H1 (cell line): ENCODE results near the gene OR4P4. TPM values are rescaled to one million over a fixed set of nuclear protein-coding genes. Genes with fewer than 3 reads are reported as not detected.

Source experiments
- CTCF ChIA-PET: fragments of 300-600 bp; sonication (Branson Sonifier 250); formaldehyde crosslinking; loops from one replicate; lab custom pipeline; 2021; ENCODE audit not compliant: partially characterized antibody; lab: Charles Lee
- POLR2A ChIA-PET: fragments of 300-600 bp; sonication (Branson Sonifier 250); formaldehyde crosslinking; loops from one replicate; lab custom pipeline; 2021; ENCODE audit warnings: inconsistent platforms; ENCODE audit not compliant: partially characterized antibody; lab: Charles Lee
- DNase-seq, 2 experiments: peaks; one replicate each; pipeline versions ENCODE4 v3.0.0 to v3.0.0-alpha.2; 2010 to 2022; ENCODE audit warnings: low spot score in 2 of 2, low read depth in 1 of 2, mixed read lengths in 1 of 2
- FAIRE-seq: peaks from 2 replicates; lab custom pipeline; 2011; peaks lifted over from hg19 to GRCh38; lab: Jason Lieb, UNC
- H2AFZ ChIP-seq: 2 replicates; pipeline ENCODE4 v1.8.1; 2012; ENCODE audit warnings: low read length, inconsistent platforms
- H2AK5ac ChIP-seq: 2 replicates; pipeline ENCODE4 v1.6.1; 2013; ENCODE audit warnings: low read depth, low read length
- H2BK120ac ChIP-seq: replicated peaks from 2 replicates; pipeline ENCODE3; 2013; ENCODE audit warnings: low read depth, low read length, inconsistent platforms
- H2BK12ac ChIP-seq: 2 replicates; pipeline ENCODE4 v1.6.1; 2013; ENCODE audit warnings: low read depth, low read length
- H2BK15ac ChIP-seq: 2 replicates; pipeline ENCODE4 v1.6.1; 2013; ENCODE audit warnings: low read length
- H2BK20ac ChIP-seq: 2 replicates; pipeline ENCODE4 v1.6.1; 2013; ENCODE audit warnings: low read length
- H2BK5ac ChIP-seq: 2 replicates; pipeline ENCODE4 v1.6.1; 2013; ENCODE audit warnings: low read depth, low read length
- H3K14ac ChIP-seq: 2 replicates; pipeline ENCODE4 v1.6.1; 2013; ENCODE audit warnings: inconsistent platforms; ENCODE audit not compliant: insufficient read length
- H3K18ac ChIP-seq: 2 replicates; pipeline ENCODE4 v1.6.1; 2013; ENCODE audit warnings: low read length; ENCODE audit errors: extremely low read depth
- H3K23ac ChIP-seq: 2 replicates; pipeline ENCODE4 v1.6.1; 2013; ENCODE audit warnings: inconsistent platforms; ENCODE audit not compliant: insufficient read length
- H3K23me2 ChIP-seq: 2 replicates; pipeline ENCODE4 v1.6.1; 2013; ENCODE audit warnings: low read depth, low read length
- H3K27ac ChIP-seq: 2 replicates; pipeline ENCODE4 v1.6.1; 2011; ENCODE audit warnings: low read depth, low read length, inconsistent platforms
- H3K27me3 ChIP-seq, 4 experiments: replicated peaks in 1 of 4; 1 replicate in 1 of 4; 2 replicates in 3 of 4; pipeline versions ENCODE4 v1.6.1 to v1.8.1; 2011 to 2013; ENCODE audit warnings: low read length in 3 of 4, mild to moderate bottlenecking in 3 of 4, inconsistent platforms in 2 of 4, mixed read lengths in 2 of 4, moderate library complexity in 1 of 4; ENCODE audit not compliant: control insufficient read depth in 3 of 4, insufficient read depth in 3 of 4; ENCODE audit errors: extremely low read depth in 1 of 4
- H3K36me3 ChIP-seq, 4 experiments: 2 replicates each; pipeline versions ENCODE4 v1.6.1 to v1.8.1; 2011 to 2013; ENCODE audit warnings: mild to moderate bottlenecking in 4 of 4, low read length in 3 of 4, moderate library complexity in 2 of 4, control low read depth in 1 of 4, inconsistent platforms in 1 of 4; ENCODE audit not compliant: insufficient read depth in 4 of 4, control insufficient read depth in 2 of 4
- H3K4ac ChIP-seq: replicated peaks from 2 replicates; pipeline ENCODE3; 2013; ENCODE audit warnings: low read length, low read depth, mixed read lengths, inconsistent platforms; ENCODE audit not compliant: insufficient read length
- H3K4me1 ChIP-seq, 4 experiments: replicated peaks in 1 of 4; 1 replicate in 1 of 4; 2 replicates in 3 of 4; pipeline versions ENCODE4 v1.6.1 to v1.8.1; 2011 to 2013; ENCODE audit warnings: low read length in 3 of 4, inconsistent platforms in 2 of 4, mixed read lengths in 1 of 4; ENCODE audit not compliant: insufficient read depth in 4 of 4, control insufficient read depth in 3 of 4
- H3K4me2 ChIP-seq, 2 experiments: 2 replicates each; pipeline versions ENCODE4 v1.6.1 to v1.8.1; 2011 to 2013; ENCODE audit warnings: low read depth in 2 of 2, low read length in 2 of 2, control low read depth in 1 of 2, inconsistent platforms in 1 of 2, mild to moderate bottlenecking in 1 of 2; ENCODE audit not compliant: insufficient read depth in 1 of 2
- H3K4me3 ChIP-seq, 4 experiments: fragments of 200-600, 300-600 bp in 1 of 4; sonication (generic), shearing (Covaris generic), sonication (Bioruptor Twin) in 1 of 4; 2 replicates each; pipeline versions ENCODE4 v1.5.1 to v1.8.1; 2011 to 2016; ENCODE audit warnings: low read length in 4 of 4, low read depth in 3 of 4, control low read depth in 2 of 4, inconsistent platforms in 2 of 4, mild to moderate bottlenecking in 2 of 4, mixed read lengths in 1 of 4, moderate library complexity in 1 of 4; ENCODE audit not compliant: insufficient read depth in 2 of 4; ENCODE audit errors: extremely low read depth in 1 of 4
- H3K56ac ChIP-seq: replicated peaks from 2 replicates; pipeline ENCODE3; 2013; ENCODE audit warnings: low read depth, mild to moderate bottlenecking, mixed read lengths, low read length, inconsistent platforms; ENCODE audit not compliant: insufficient read length
- H3K79me1 ChIP-seq: 2 replicates; pipeline ENCODE4 v1.6.1; 2013; ENCODE audit warnings: low read depth, low read length, control low read depth
- H3K79me2 ChIP-seq, 2 experiments: 2 replicates each; pipeline versions ENCODE4 v1.6.1 to v1.8.1; 2012 to 2013; ENCODE audit warnings: low read length in 2 of 2, mild to moderate bottlenecking in 2 of 2, inconsistent platforms in 1 of 2; ENCODE audit not compliant: insufficient read depth in 2 of 2, control insufficient read depth in 1 of 2
- H3K9ac ChIP-seq, 4 experiments: replicated peaks in 1 of 4; 1 replicate in 1 of 4; 2 replicates in 3 of 4; pipeline versions ENCODE4 v1.6.1 to v1.8.1; 2011 to 2013; ENCODE audit warnings: low read depth in 3 of 4, low read length in 3 of 4, control low read depth in 2 of 4, mild to moderate bottlenecking in 2 of 4, moderate library complexity in 2 of 4, inconsistent platforms in 1 of 4; ENCODE audit errors: extremely low read depth in 1 of 4
- H3K9me3 ChIP-seq, 2 experiments: 2 replicates each; pipeline versions ENCODE4 v1.6.1 to v1.8.1; 2012 to 2013; ENCODE audit warnings: mild to moderate bottlenecking in 2 of 2, moderate library complexity in 2 of 2, control low read depth in 1 of 2, inconsistent platforms in 1 of 2, low read depth in 1 of 2, low read length in 1 of 2, mixed read lengths in 1 of 2; ENCODE audit not compliant: insufficient read depth in 2 of 2
- H4K20me1 ChIP-seq, 2 experiments: replicated peaks in 1 of 2; 2 replicates each; pipeline versions ENCODE3 to v1.8.1; 2011 to 2013; ENCODE audit warnings: inconsistent platforms in 2 of 2, low read length in 2 of 2, mild to moderate bottlenecking in 1 of 2; ENCODE audit not compliant: insufficient read depth in 2 of 2, control insufficient read depth in 1 of 2
- H4K5ac ChIP-seq: 2 replicates; pipeline ENCODE4 v1.6.1; 2013; ENCODE audit warnings: low read length, low read depth, mixed read lengths, inconsistent platforms; ENCODE audit not compliant: insufficient read length
- H4K8ac ChIP-seq: 2 replicates; pipeline ENCODE4 v1.8.0; 2013; ENCODE audit warnings: mild to moderate bottlenecking, moderate library complexity, low read length, inconsistent platforms; ENCODE audit not compliant: insufficient read depth; ENCODE audit errors: extremely low read depth
- H4K91ac ChIP-seq: replicated peaks from 2 replicates; pipeline ENCODE3; 2013; ENCODE audit warnings: low read length, mixed read lengths, inconsistent platforms; ENCODE audit not compliant: insufficient read length
- CHD2 ChIP-seq: IDR thresholded peaks from 2 replicates; pipeline ENCODE4 v1.6.1; 2012; ENCODE audit warnings: low read length, improper control_type of control experiment
- EP300 ChIP-seq, 2 experiments: IDR thresholded peaks; 1 replicate in 1 of 2; 2 replicates in 1 of 2; pipeline ENCODE4 v1.6.1; 2011 to 2012; ENCODE audit warnings: low read depth in 2 of 2, low read length in 2 of 2, mild to moderate bottlenecking in 2 of 2, borderline replicate concordance in 1 of 2, inconsistent platforms in 1 of 2, moderate library complexity in 1 of 2
- FOSL1 ChIP-seq: IDR thresholded peaks from 2 replicates; pipeline ENCODE4 v1.6.1; 2011; ENCODE audit warnings: mild to moderate bottlenecking, low read depth, low read length, moderate library complexity; ENCODE audit not compliant: insufficient read depth
- HDAC2 ChIP-seq, 2 experiments: fragments of 300-600 bp in 1 of 2; sonication (generic) in 1 of 2; IDR thresholded peaks; 2 replicates each; pipeline ENCODE4 v1.6.1; 2011 to 2012; ENCODE audit warnings: low read depth in 2 of 2, low read length in 2 of 2, mild to moderate bottlenecking in 2 of 2, moderate library complexity in 2 of 2, borderline replicate concordance in 1 of 2, inconsistent platforms in 1 of 2
- NRF1 ChIP-seq: IDR thresholded peaks from 2 replicates; pipeline ENCODE4 v1.6.1; 2011; ENCODE audit warnings: mild to moderate bottlenecking, low read depth, low read length, improper control_type of control experiment
- POLR2A ChIP-seq, 2 experiments: IDR thresholded peaks; 1 replicate in 1 of 2; 2 replicates in 1 of 2; pipeline ENCODE4 v1.6.1; 2011; ENCODE audit warnings: low read depth in 2 of 2, low read length in 2 of 2, mild to moderate bottlenecking in 2 of 2; ENCODE audit errors: control extremely low read depth in 1 of 2
- RBBP5 ChIP-seq: IDR thresholded peaks from 2 replicates; pipeline ENCODE4 v1.7.1; 2012; ENCODE audit warnings: low read depth, mild to moderate bottlenecking, inconsistent platforms, low read length, moderate library complexity, borderline replicate concordance
- SAP30 ChIP-seq: fragments of 300-600 bp; sonication (generic); IDR thresholded peaks from 2 replicates; pipeline ENCODE4 v1.7.1; 2012; ENCODE audit warnings: low read length, moderate library complexity, mild to moderate bottlenecking, inconsistent platforms; ENCODE audit not compliant: insufficient read depth, insufficient replicate concordance
- SP2 ChIP-seq: IDR thresholded peaks from 2 replicates; pipeline ENCODE4 v1.6.1; 2012; ENCODE audit warnings: mild to moderate bottlenecking, low read length, inconsistent platforms
- TAF7 ChIP-seq: optimal IDR thresholded peaks from 2 replicates; pipeline ENCODE3; 2011; ENCODE audit warnings: low read depth, mild to moderate bottlenecking, inconsistent platforms, low read length, moderate library complexity, borderline replicate concordance
- USF2 ChIP-seq: IDR thresholded peaks from 2 replicates; pipeline ENCODE4 v1.6.1; 2011; ENCODE audit warnings: low read length, improper control_type of control experiment
- WGBS, 2 experiments: shearing (Covaris generic) in 1 of 2; methylation state at CpG; one replicate each; pipeline versions ENCODE4 v1.1.6 to v1.1.7; 2013 to 2015; ENCODE audit warnings: low lambda C conversion rate in 2 of 2, mixed read lengths in 2 of 2, inconsistent platforms in 1 of 2, low coverage in 1 of 2, missing lambda C conversion rate in 1 of 2; ENCODE audit not compliant: insufficient replicate concordance in 2 of 2, insufficient coverage in 1 of 2, insufficient read length in 1 of 2; ENCODE audit errors: extremely low coverage in 1 of 2, missing lambda C conversion rate in 1 of 2; 5-methylcytosine and 5-hydroxymethylcytosine counted together
- polyA plus RNA-seq, 7 experiments: library from polyadenylated mRNA; depleted of rRNA in 3 of 7; stranded (reverse) in 5 of 7; unstranded in 2 of 7; fragments of >200 nt in 5 of 7; fragments of 200-250 nt in 2 of 7; gene quantifications; 1 replicate in 5 of 7; 2 replicates in 1 of 7; 4 replicates in 1 of 7; pipeline versions ENCODE4 v1.2.1 to v1.2.3, GENCODE V29; 2011 to 2013; ENCODE audit warnings: missing spikeins in 2 of 7, mixed read lengths in 2 of 7
- total RNA-seq: library from RNA; stranded (reverse); fragmentation: NEBNext Ultra II Directional; extraction: Animal tissue kit (Norgen Biotek cat#: 25700); gene quantifications from 2 replicates; pipeline ENCODE4 v1.2.1, GENCODE V29; 2021
- TF ChIP-seq, protein P1 (sequence below): IDR thresholded peaks from 2 replicates; pipeline ENCODE4 v1.6.1; 2012; ENCODE audit warnings: inconsistent platforms

Gene OR4P4
- total and polyA plus RNA-seq, 2 of the 8 experiments (the other 6 are each of a cell fraction or from before 2014, with no cell fraction given): not detected

- TF ChIP-seq POLR2A (IDR thresholded peaks at IDR 0.05; ENCODE audit: control extremely low read depth in 1 of 2, low read depth in 2 of 2, low read length in 2 of 2) (no peak), CHD2 (no peak), SP2 (no peak), USF2 (no peak), HDAC2 (IDR thresholded peaks at IDR 0.05; ENCODE audit: borderline replicate concordance in 1 of 2, low read depth in 2 of 2, low read length in 2 of 2) (no peak), TAF7 (no peak), NRF1 (no peak), EP300 (IDR thresholded peaks at IDR 0.05; ENCODE audit: borderline replicate concordance in 1 of 2, low read depth in 2 of 2, low read length in 2 of 2) (no peak), RBBP5 (no peak), SAP30 (no peak), FOSL1 (no peak)
- TF ChIP-seq, protein P1, sequence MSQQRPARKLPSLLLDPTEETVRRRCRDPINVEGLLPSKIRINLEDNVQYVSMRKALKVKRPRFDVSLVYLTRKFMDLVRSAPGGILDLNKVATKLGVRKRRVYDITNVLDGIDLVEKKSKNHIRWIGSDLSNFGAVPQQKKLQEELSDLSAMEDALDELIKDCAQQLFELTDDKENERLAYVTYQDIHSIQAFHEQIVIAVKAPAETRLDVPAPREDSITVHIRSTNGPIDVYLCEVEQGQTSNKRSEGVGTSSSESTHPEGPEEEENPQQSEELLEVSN: no peak
- TF ChIP-seq, all 59 proteins: peak for 0
- Histone ChIP-seq H3K4me3 (no peak overlapping the region), H3K9ac (no peak overlapping the region), H3K4ac (no peak overlapping the region), H3K36me3 (no peaks in the 10 kb centered on the region), H2AFZ (no peak overlapping the region), H4K5ac (no peak overlapping the region), H2AK5ac (no peak overlapping the region), H3K23ac (no peak overlapping the region), H3K27me3 (no peaks in the 10 kb centered on the region), H3K56ac (no peak overlapping the region), H4K20me1 (no peaks in the 10 kb centered on the region), H2BK120ac (no peak overlapping the region), H3K18ac (no peak overlapping the region), H2BK20ac (no peak overlapping the region), H3K4me1 (no peaks in the 10 kb centered on the region), H3K23me2 (no peaks in the 10 kb centered on the region), H2BK12ac (no peak overlapping the region), H3K79me2 (no peaks in the 10 kb centered on the region), H3K27ac (no peak overlapping the region), H4K8ac (no peak overlapping the region), H3K14ac (no peak overlapping the region), H2BK5ac (no peak overlapping the region), H2BK15ac (no peak overlapping the region), H3K4me2 (no peak overlapping the region), H3K9me3 (peaks cover 18 to 37% of the 10 kb centered on the region in 2 experiments; a peak in 3 of 4 replicates), H3K79me1 (no peaks in the 10 kb centered on the region), H4K91ac (no peak overlapping the region)
- DNase-seq (no peak), FAIRE-seq (no peak)
- WGBS, 2 experiments: 88% methylated on average over 2 of the region's 2 CpGs; no CpG with 5 or more reads in 1 of the 2 experiments
- ChIA-PET CTCF (no interaction called here), POLR2A (no interaction called here)
Measured at GRCh38 chr11:55658031-55658573, 23.2 kb downstream of the OR4P4 start.
